ENCODE measurements around the gene POU2F3. TPM values are rescaled to one million over a fixed set of nuclear protein-coding genes. Genes with fewer than 3 reads are reported as not detected.

POU2F3 gene
- total and polyA plus RNA-seq, 2 of the 13 experiments (the other 11 are each of a cell fraction or from before 2014, with no cell fraction given) = not detected

DNA sequence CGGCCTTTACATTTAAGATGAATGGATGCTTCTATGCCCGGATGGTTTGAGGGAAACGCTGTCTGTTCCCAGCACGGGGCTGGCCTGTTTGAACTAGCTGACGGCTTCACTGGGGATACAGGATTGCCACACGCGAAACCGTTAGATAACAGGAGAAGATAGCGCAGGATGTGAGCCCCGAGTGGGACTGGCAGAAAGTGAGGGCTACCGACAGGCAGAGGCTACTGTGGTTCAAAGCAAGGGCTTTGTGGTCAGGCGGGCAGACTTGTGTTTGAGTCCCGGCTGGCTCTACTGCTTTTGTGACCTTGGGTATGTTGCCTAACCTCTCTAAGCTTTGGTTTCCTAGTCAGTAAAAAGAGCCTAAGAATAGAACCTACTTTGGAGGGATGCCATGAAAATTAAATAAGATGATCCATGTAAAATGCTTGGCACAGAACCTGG, 31.9 kb upstream of the POU2F3 start (continued):
- TF ChIP-seq ZXDC (CRISPR knock-in tag; IDR thresholded peaks at IDR 0.05) (peak; percentile 84), RFX3 (CRISPR knock-in tag; IDR thresholded peaks at IDR 0.05) (no peak), ATF5 (CRISPR knock-in tag; IDR thresholded peaks at IDR 0.05; ENCODE audit: low read depth) (no peak), HOXA3 (CRISPR knock-in tag; IDR thresholded peaks at IDR 0.05) (peak; percentile 76), ZNF691 (CRISPR knock-in tag; IDR thresholded peaks at IDR 0.05; ENCODE audit: borderline replicate concordance, low read depth) (peak; percentile 77; the same call in 1 of the 2 replicates), NCOA2 (CRISPR knock-in tag; IDR thresholded peaks at IDR 0.05) (peak; percentile 78), PAXIP1 (CRISPR knock-in tag; conservative IDR thresholded peaks at IDR 0.05) (peak; percentile 57), ZNF772 (CRISPR knock-in tag; IDR thresholded peaks at IDR 0.05) (peak; percentile 64; the same call in 1 of the 2 replicates), ZNF124 (CRISPR knock-in tag; IDR thresholded peaks at IDR 0.05) (peak; percentile 34; the same call in 1 of the 2 replicates), ZNF749 (CRISPR knock-in tag; IDR thresholded peaks at IDR 0.05; ENCODE audit: borderline replicate concordance) (no peak), FOXA3 (CRISPR knock-in tag; IDR thresholded peaks at IDR 0.05) (peak; percentile 67), ZNF687 (CRISPR knock-in tag; IDR thresholded peaks at IDR 0.05) (peak; percentile 58), ZFY (CRISPR knock-in tag; IDR thresholded peaks at IDR 0.05) (peak; percentile 55), TGIF2 (CRISPR knock-in tag; IDR thresholded peaks at IDR 0.05) (0 out of 2 replicates have a peak, but pooled peaks have one; percentile 20), TEAD3 (CRISPR knock-in tag; optimal IDR thresholded peaks at IDR 0.05; ENCODE audit: borderline replicate concordance) (peak; percentile 50), ISL2 (CRISPR knock-in tag; IDR thresholded peaks at IDR 0.05) (peak; percentile 51)
- TF ChIP-seq, protein P1, sequence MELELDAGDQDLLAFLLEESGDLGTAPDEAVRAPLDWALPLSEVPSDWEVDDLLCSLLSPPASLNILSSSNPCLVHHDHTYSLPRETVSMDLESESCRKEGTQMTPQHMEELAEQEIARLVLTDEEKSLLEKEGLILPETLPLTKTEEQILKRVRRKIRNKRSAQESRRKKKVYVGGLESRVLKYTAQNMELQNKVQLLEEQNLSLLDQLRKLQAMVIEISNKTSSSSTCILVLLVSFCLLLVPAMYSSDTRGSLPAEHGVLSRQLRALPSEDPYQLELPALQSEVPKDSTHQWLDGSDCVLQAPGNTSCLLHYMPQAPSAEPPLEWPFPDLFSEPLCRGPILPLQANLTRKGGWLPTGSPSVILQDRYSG (CRISPR knock-in tag; IDR thresholded peaks at IDR 0.05) = 0 out of 2 replicates have a peak, but pooled peaks have one; percentile 43
